Measurements from ENCODE around the gene ZNF253. TPM values are rescaled to one million over a fixed set of nuclear protein-coding genes. Genes with fewer than 3 reads are reported as not detected.

The ZNF253 gene
- total RNA-seq, result 3.4 and 7.3 TPM in 2 replicates

DNA sequence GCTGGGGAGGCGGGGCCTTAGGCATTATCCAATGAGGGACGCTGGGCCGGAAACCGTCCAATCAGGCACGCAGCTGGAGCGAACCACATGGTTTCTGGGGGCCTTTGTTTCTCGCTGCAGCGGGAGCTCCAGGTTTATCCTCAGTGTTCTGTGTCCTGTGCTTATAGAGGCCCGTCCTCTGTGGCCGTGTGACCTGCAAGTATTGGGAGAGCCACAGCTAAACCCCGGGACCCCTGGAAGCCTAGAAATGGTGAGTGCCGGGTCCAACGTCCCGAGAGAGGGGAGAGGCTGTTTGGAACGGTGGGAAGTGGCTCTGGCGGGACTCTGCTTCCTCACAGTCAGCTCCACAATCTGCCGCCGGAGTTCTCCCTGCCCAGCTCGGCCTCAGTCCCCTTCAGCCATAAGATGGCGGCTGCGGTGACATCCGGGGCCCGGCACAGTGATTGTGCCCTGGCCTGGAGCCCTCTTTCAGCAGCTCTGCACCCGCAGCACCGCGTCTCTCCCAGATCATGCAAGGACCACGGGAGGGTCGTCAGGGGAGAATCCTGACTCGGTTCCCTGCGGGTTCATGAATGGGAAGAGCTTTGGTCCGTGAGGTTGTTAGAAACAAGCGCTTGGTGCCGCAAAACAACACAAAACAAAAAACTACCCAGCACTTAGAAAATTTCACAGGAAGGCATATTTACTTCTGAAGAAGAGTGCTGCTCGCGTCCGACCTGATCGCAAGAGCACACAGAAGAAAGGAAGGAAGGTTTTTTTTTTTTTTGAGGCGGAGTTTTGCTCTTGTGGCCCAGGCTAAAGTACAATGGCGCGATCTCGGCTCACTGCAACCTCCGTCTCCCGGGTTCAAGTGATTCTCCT, at the start of gene ZNF253:
ZNF253 (plus strand) TSS at position 133 of the 861 bp plus-strand sequence; CDS start at position 248, 115 bp downstream.

GRCh38 chr19:19821366-19821951, 44.2 kb upstream of the ZNF253 start, which contains the start of gene ZNF506:
TSS of gene ZNF506 (minus strand) at chr19:19821750. CDS start at chr19:19821603, 147 bp downstream.

GRCh38 chr19:19900729-19901444, 35.2 kb downstream of the ZNF253 start, which contains the start of gene ZNF93:
TSS of gene ZNF93 (plus strand) at chr19:19900946. CDS start at chr19:19901089, 143 bp downstream.

Other genes with a start within 250 kb of the ZNF253 start
- not detected in 2 replicates for gene PBX4, start 247.2 kb upstream of the ZNF253 start, total RNA-seq
- gene LPAR2, start 237.7 kb upstream of the ZNF253 start, total RNA-seq, result 0.81 and 2.0 TPM in 2 replicates
- 4.1 TPM in 2 replicates for gene GMIP, start 222.2 kb upstream of the ZNF253 start, total RNA-seq
- gene ATP13A1, start 202.2 kb upstream of the ZNF253 start, total RNA-seq, result 82.7 and 319 TPM in 2 replicates
- 2.6 and 4.2 TPM in 2 replicates for gene ZNF101, start 197.0 kb upstream of the ZNF253 start, total RNA-seq
- gene ZNF14, start 132.8 kb upstream of the ZNF253 start, total RNA-seq, result 2.1 and 3.6 TPM in 2 replicates
- 8.5 and 12.8 TPM in 2 replicates for gene ZNF506, start 44.1 kb upstream of the ZNF253 start, total RNA-seq
- gene ZNF93, start 35.1 kb downstream of the ZNF253 start, total RNA-seq, result 2.9 and 3.1 TPM in 2 replicates
- gene ZNF682, start 173.6 kb downstream of the ZNF253 start, total RNA-seq, result 4.4 and 7.4 TPM in 2 replicates
- gene ZNF90, start 212.1 kb downstream of the ZNF253 start, total RNA-seq, result 0.15 and 0.44 TPM in 2 replicates

Data from cardiac ventricle fibroblast (primary cell).